SK-N-SH (cell line): ENCODE data around the gene OR51S1. TPM values are rescaled to one million over a fixed set of nuclear protein-coding genes. Genes with fewer than 3 reads are reported as not detected.

Source experiments
- CTCF ChIA-PET: fragments of 300-600, 350-600 bp; formaldehyde crosslinking; extraction: SDS; loops from one replicate; lab custom pipeline; 2021; lab: Yijun Ruan, JAX
- POLR2A ChIA-PET: fragments of 350-600 bp; sonication (Branson Sonifier 250); formaldehyde crosslinking; extraction: SDS; loops from one replicate; lab custom pipeline; 2020; ENCODE audit warnings: antibody characterized with exemption, inconsistent platforms; lab: Yijun Ruan, JAX
- DNase-seq: peaks from one replicate; pipeline ENCODE4 v3.0.0; 2012
- H2AFZ ChIP-seq: fragments of 200-600 bp; sonication (generic); 2 replicates; pipeline ENCODE4 v1.8.1; 2016; ENCODE audit warnings: antibody characterized with exemption, mild to moderate bottlenecking, low read depth
- H3F3A ChIP-seq: fragments of 200-600 bp; sonication (generic); replicated peaks from 2 replicates; pipeline ENCODE3; 2016; ENCODE audit warnings: antibody characterized with exemption, mild to moderate bottlenecking; ENCODE audit not compliant: insufficient read depth
- H3K27ac ChIP-seq, 2 experiments: fragments of 200-500 bp in 1 of 2; fragments of 200-600 bp in 1 of 2; sonication (Bioruptor generic) in 1 of 2; sonication (generic), shearing (Covaris generic) in 1 of 2; 2 replicates each; pipeline versions ENCODE4 v1.5.1 to v1.6.1; 2014 to 2016; ENCODE audit warnings: low read depth in 2 of 2, inconsistent platforms in 1 of 2, low read length in 1 of 2, mild to moderate bottlenecking in 1 of 2, mixed read lengths in 1 of 2
- H3K27me3 ChIP-seq: fragments of 200-600 bp; sonication (generic), shearing (Covaris generic); 2 replicates; pipeline ENCODE4 v1.6.1; 2016; ENCODE audit warnings: mixed run types; ENCODE audit not compliant: insufficient read depth
- H3K36me3 ChIP-seq, 2 experiments: fragments of 200-500 bp in 1 of 2; fragments of 200-600 bp in 1 of 2; sonication (Bioruptor generic) in 1 of 2; sonication (generic) in 1 of 2; replicated peaks in 1 of 2; 2 replicates each; pipeline versions ENCODE3 to v1.5.1; 2014 to 2016; ENCODE audit warnings: low read length in 1 of 2, mild to moderate bottlenecking in 1 of 2; ENCODE audit not compliant: insufficient read depth in 2 of 2, control insufficient read depth in 1 of 2
- H3K4me1 ChIP-seq, 2 experiments: fragments of 200-500 bp in 1 of 2; fragments of 200-600 bp in 1 of 2; sonication (Bioruptor generic) in 1 of 2; sonication (generic), shearing (Covaris generic) in 1 of 2; 2 replicates each; pipeline versions ENCODE4 v1.5.1 to v1.6.1; 2014 to 2016; ENCODE audit warnings: low read depth in 1 of 2, low read length in 1 of 2, mixed run types in 1 of 2; ENCODE audit not compliant: insufficient read depth in 2 of 2, control insufficient read depth in 1 of 2
- H3K4me2 ChIP-seq: fragments of 200-600 bp; sonication (generic), shearing (Covaris generic); 2 replicates; pipeline ENCODE4 v1.6.1; 2017; ENCODE audit warnings: mixed run types
- H3K4me3 ChIP-seq, 2 experiments: fragments of 200-500 bp in 1 of 2; fragments of 200-600 bp in 1 of 2; sonication (Bioruptor generic) in 1 of 2; sonication (generic), shearing (Covaris generic) in 1 of 2; 2 replicates each; pipeline versions ENCODE4 v1.5.1 to v1.8.1; 2014 to 2016; ENCODE audit warnings: low read depth in 2 of 2, inconsistent platforms in 1 of 2, low read length in 1 of 2, mild to moderate bottlenecking in 1 of 2, mixed read lengths in 1 of 2, moderate library complexity in 1 of 2
- H3K79me2 ChIP-seq: fragments of 200-600 bp; sonication (generic); 2 replicates; pipeline ENCODE4 v1.8.1; 2017; ENCODE audit warnings: mild to moderate bottlenecking; ENCODE audit not compliant: insufficient read depth
- H3K9ac ChIP-seq: fragments of 200-600 bp; sonication (generic); 2 replicates; pipeline ENCODE4 v1.6.1; 2017; ENCODE audit warnings: mixed run types
- H3K9me2 ChIP-seq: fragments of 200-600 bp; sonication (generic); 2 replicates; pipeline ENCODE4 v1.6.1; 2017; ENCODE audit warnings: mixed run types
- H3K9me3 ChIP-seq: fragments of 200-600 bp; sonication (generic); 2 replicates; pipeline ENCODE4 v1.6.1; 2017; ENCODE audit warnings: mixed run types, mild to moderate bottlenecking, moderate library complexity
- H4K20me1 ChIP-seq: fragments of 200-600 bp; sonication (generic); 2 replicates; pipeline ENCODE4 v1.6.1; 2017; ENCODE audit warnings: mild to moderate bottlenecking, mixed run types; ENCODE audit not compliant: insufficient read depth
- CHD2 ChIP-seq: fragments of 150-350 bp; IDR thresholded peaks from 2 replicates; pipeline ENCODE4 v1.6.1; 2018; ENCODE audit warnings: low read length; ENCODE audit not compliant: partially characterized antibody
- FOSL2 ChIP-seq: IDR thresholded peaks from 2 replicates; pipeline ENCODE4 v1.4.0; 2012; ENCODE audit warnings: low read depth, mild to moderate bottlenecking, moderate library complexity, borderline replicate concordance
- FOXM1 ChIP-seq: IDR thresholded peaks from 2 replicates; pipeline ENCODE4 v1.4.0; 2012; ENCODE audit warnings: low read depth, mild to moderate bottlenecking
- GATA2 ChIP-seq: sonication (generic); formaldehyde crosslinking; IDR thresholded peaks from 2 replicates; pipeline ENCODE4 v1.5.0; 2020; ENCODE audit warnings: mild to moderate bottlenecking, missing genetic modification reagents
- IRF3 ChIP-seq: fragments of 150-350 bp; IDR thresholded peaks from 2 replicates; pipeline ENCODE4 v1.6.1; 2016; ENCODE audit warnings: mild to moderate bottlenecking, low read depth, low read length
- JUND ChIP-seq: IDR thresholded peaks from 2 replicates; pipeline ENCODE4 v1.4.0; 2012
- MEF2A ChIP-seq: IDR thresholded peaks from 2 replicates; pipeline ENCODE4 v1.4.0; 2012; ENCODE audit warnings: low read depth, borderline replicate concordance
- NFIC ChIP-seq: IDR thresholded peaks from 2 replicates; pipeline ENCODE4 v1.4.0; 2012; ENCODE audit warnings: borderline replicate concordance
- RAD21 ChIP-seq: IDR thresholded peaks from 2 replicates; pipeline ENCODE4 v1.6.1; 2012; ENCODE audit warnings: mild to moderate bottlenecking, low read length
- SIN3A ChIP-seq: IDR thresholded peaks from 2 replicates; pipeline ENCODE4 v1.6.1; 2012; ENCODE audit warnings: low read depth, mild to moderate bottlenecking, low read length, moderate library complexity, borderline replicate concordance
- SMC3 ChIP-seq: IDR thresholded peaks from 2 replicates; pipeline ENCODE4 v1.6.1; 2012; ENCODE audit warnings: low read depth, low read length, improper control_type of control experiment
- WGBS: methylation state at CpG from one replicate; pipeline ENCODE4 v1.1.6; 2017; ENCODE audit warnings: low lambda C conversion rate; 5-methylcytosine and 5-hydroxymethylcytosine counted together
- polyA plus RNA-seq, 3 experiments: library from polyadenylated mRNA; depleted of rRNA; stranded (reverse); fragments of >200 nt; gene quantifications; 2 replicates each; pipeline ENCODE4 v1.2.3, GENCODE V29; 2012
- TF ChIP-seq, protein P1 (sequence below): IDR thresholded peaks from 2 replicates; pipeline ENCODE4 v1.4.0; 2012; ENCODE audit warnings: low read depth
- TF ChIP-seq, protein P2 (sequence below): IDR thresholded peaks from 2 replicates; pipeline ENCODE4 v1.6.1; 2012; ENCODE audit warnings: mild to moderate bottlenecking, low read depth, low read length, moderate library complexity

Gene OR51S1
- polyA plus RNA-seq, 1 of the 3 experiments (the other 2 are of a cell fraction), result not detected

DNA sequence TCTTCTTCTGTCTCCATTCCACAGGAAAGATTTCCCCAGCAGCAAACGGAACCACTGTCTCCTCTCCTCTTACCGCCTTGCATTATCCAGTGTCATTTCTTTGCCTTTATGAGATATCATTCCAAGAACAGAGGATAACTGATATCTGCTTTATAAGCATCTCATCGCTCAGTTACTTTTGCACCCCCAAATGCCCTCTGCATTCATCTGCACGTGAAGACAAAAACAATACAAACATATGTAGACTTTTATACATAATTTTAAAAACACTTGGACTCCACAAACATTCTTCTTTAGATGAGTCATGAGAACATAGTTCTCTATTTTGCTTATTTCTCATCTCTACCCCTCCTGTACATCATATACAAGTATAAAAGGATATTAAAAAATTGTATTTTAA lies 32.2 kb upstream of the OR51S1 start (continued):
- TF ChIP-seq FOSL2, result no peak
- TF ChIP-seq MEF2A, result no peak

DNA sequence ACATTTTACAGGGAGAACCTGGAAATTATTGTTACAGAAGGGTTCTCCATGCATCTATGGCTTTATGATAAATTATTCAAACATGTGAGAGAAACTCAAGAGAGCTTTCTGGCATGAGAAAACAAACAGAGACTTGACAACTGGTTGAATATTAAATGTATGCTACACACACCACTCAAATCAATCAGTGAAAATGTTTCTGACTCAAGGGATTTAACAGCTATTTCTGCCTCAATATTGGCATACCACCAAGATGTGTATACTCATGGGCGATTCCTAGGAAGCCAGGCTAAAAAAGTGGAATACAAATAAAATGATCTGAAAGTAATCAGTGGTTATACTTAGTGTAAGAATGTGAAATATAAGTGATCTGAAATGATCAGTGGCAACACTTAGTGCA lies 16.8 kb upstream of the OR51S1 start:
- no peak overlapping the region for H3K9ac ChIP-seq
- H3K27me3 ChIP-seq, result no peaks in the 10 kb centered on the region
- CTCF ChIA-PET, result no interaction called here
- DNase-seq, result no peak
- TF ChIP-seq FOSL2, result no peak
- no peak for TF ChIP-seq FOXM1
- TF ChIP-seq, protein P1, sequence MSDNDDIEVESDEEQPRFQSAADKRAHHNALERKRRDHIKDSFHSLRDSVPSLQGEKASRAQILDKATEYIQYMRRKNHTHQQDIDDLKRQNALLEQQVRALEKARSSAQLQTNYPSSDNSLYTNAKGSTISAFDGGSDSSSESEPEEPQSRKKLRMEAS, result no peak
- TF ChIP-seq SMC3, result no peak
- TF ChIP-seq NFIC, result no peak
- no peak for TF ChIP-seq GATA2 (CRISPR knock-in tag)
- TF ChIP-seq JUND, result no peak
- no peak for TF ChIP-seq IRF3
- TF ChIP-seq RAD21, result no peak
- TF ChIP-seq SIN3A, result no peak
- TF ChIP-seq, protein P2, sequence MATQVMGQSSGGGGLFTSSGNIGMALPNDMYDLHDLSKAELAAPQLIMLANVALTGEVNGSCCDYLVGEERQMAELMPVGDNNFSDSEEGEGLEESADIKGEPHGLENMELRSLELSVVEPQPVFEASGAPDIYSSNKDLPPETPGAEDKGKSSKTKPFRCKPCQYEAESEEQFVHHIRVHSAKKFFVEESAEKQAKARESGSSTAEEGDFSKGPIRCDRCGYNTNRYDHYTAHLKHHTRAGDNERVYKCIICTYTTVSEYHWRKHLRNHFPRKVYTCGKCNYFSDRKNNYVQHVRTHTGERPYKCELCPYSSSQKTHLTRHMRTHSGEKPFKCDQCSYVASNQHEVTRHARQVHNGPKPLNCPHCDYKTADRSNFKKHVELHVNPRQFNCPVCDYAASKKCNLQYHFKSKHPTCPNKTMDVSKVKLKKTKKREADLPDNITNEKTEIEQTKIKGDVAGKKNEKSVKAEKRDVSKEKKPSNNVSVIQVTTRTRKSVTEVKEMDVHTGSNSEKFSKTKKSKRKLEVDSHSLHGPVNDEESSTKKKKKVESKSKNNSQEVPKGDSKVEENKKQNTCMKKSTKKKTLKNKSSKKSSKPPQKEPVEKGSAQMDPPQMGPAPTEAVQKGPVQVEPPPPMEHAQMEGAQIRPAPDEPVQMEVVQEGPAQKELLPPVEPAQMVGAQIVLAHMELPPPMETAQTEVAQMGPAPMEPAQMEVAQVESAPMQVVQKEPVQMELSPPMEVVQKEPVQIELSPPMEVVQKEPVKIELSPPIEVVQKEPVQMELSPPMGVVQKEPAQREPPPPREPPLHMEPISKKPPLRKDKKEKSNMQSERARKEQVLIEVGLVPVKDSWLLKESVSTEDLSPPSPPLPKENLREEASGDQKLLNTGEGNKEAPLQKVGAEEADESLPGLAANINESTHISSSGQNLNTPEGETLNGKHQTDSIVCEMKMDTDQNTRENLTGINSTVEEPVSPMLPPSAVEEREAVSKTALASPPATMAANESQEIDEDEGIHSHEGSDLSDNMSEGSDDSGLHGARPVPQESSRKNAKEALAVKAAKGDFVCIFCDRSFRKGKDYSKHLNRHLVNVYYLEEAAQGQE, result no peak
- TF ChIP-seq CHD2, result no peak
- TF ChIP-seq, all 33 proteins: peak for 0
- no peaks in the 10 kb centered on the region for H3K36me3 ChIP-seq
- H3F3A ChIP-seq, result no peaks in the 10 kb centered on the region
- no peak overlapping the region for H3K27ac ChIP-seq
- H4K20me1 ChIP-seq, result no peaks in the 10 kb centered on the region
- no peaks in the 10 kb centered on the region for H3K79me2 ChIP-seq
- no peaks in the 10 kb centered on the region for H3K9me2 ChIP-seq
- H3K4me2 ChIP-seq, result no peak overlapping the region
- H2AFZ ChIP-seq, result no peak overlapping the region
- H3K9me3 ChIP-seq, result no peaks in the 10 kb centered on the region
- no peaks in the 10 kb centered on the region for H3K4me1 ChIP-seq
- WGBS, result 0% methylated on average over 1 of the region's 1 CpG
- no peak overlapping the region for H3K4me3 ChIP-seq
- POLR2A ChIA-PET, result no interaction called here
